RPMI8226 (cell line): ENCODE data around the gene RICTOR.
"Not testable (repeated sequence)": the region's sequence is repeated elsewhere in the genome, so short reads cannot be mapped to it uniquely, and the experiment has no call there.

Source experiments
- DNase-seq: peaks from one replicate; pipeline ENCODE4 v3.0.0-alpha.2; 2015

The RICTOR gene

GRCh38 chr5:39006650-39007049, 67.5 kb downstream of the RICTOR start:
- DNase-seq = no peak

- DNase-seq = peak; percentile 6
These were observed 68.5 kb downstream of the RICTOR start for GRCh38 chr5:39005566-39006232.

GRCh38 chr5:39001683-39002082, 72.5 kb downstream of the RICTOR start:
- no peak for DNase-seq

- no peak for DNase-seq
These were observed 75.2 kb downstream of the RICTOR start for GRCh38 chr5:38999037-38999436.

- no peak for DNase-seq
These were observed 76.6 kb downstream of the RICTOR start for GRCh38 chr5:38997591-38997990.

GRCh38 chr5:38996123-38996522, 78.1 kb downstream of the RICTOR start:
- no peak for DNase-seq

- DNase-seq = peak; percentile 66
These were observed 79.8 kb downstream of the RICTOR start for GRCh38 chr5:38994324-38994927.

- DNase-seq = not testable (repeated sequence)
These were observed 84.1 kb downstream of the RICTOR start for GRCh38 chr5:38989974-38990719.

- no peak for DNase-seq
These were observed 88.2 kb downstream of the RICTOR start for GRCh38 chr5:38985909-38986452.

GRCh38 chr5:38979535-38979934, 94.7 kb downstream of the RICTOR start:
- no peak for DNase-seq

- no peak for DNase-seq
These were observed 96.2 kb downstream of the RICTOR start for GRCh38 chr5:38978036-38978435.

GRCh38 chr5:38968665-38969064, 105.5 kb downstream of the RICTOR start:
- DNase-seq = no peak

GRCh38 chr5:38961691-38962090, 112.5 kb downstream of the RICTOR start:
- DNase-seq = no peak

- no peak for DNase-seq
These were observed 120.7 kb downstream of the RICTOR start for GRCh38 chr5:38953426-38954012.

- DNase-seq = no peak
These were observed 125.7 kb downstream of the RICTOR start for GRCh38 chr5:38948501-38948900.

- DNase-seq = no peak
These were observed 129.9 kb downstream of the RICTOR start for GRCh38 chr5:38944282-38944681.

- DNase-seq = no peak
These were observed 132.3 kb downstream of the RICTOR start for GRCh38 chr5:38941912-38942311.

- no peak for DNase-seq
These were observed 133.9 kb downstream of the RICTOR start for GRCh38 chr5:38940230-38940858.

- no peak for DNase-seq
These were observed 135.2 kb downstream of the RICTOR start for GRCh38 chr5:38938973-38939372.

GRCh38 chr5:38938424-38938823, 135.8 kb downstream of the RICTOR start:
- no peak for DNase-seq

GRCh38 chr5:38936269-38936668, 137.9 kb downstream of the RICTOR start:
- no peak for DNase-seq

- DNase-seq = no peak
These were observed 138.8 kb downstream of the RICTOR start for GRCh38 chr5:38935437-38935836.

- no peak for DNase-seq
These were observed 141.3 kb downstream of the RICTOR start for GRCh38 chr5:38932854-38933408.
